Esophagus squamous epithelium (tissue), 4 donors: Measurements from ENCODE around the gene WSB2.

Experiments used
- POLR2A ChIP-seq, 4 donors: fragments of 450-650 bp; IDR thresholded peaks; one replicate each; pipeline ENCODE4 v1.6.1; 2017; ENCODE audit warnings: antibody characterized with exemption in 4 of 4, mild to moderate bottlenecking in 4 of 4, moderate library complexity in 3 of 4
- TF ChIP-seq, protein P1 (sequence below), 6 experiments: fragments of 450-650 bp in 4 of 6; fragments of 200-600 bp in 2 of 6; sonication (generic) in 2 of 6; IDR thresholded peaks; one replicate each; pipeline ENCODE4 v1.5.1; 2016 to 2019; ENCODE audit warnings: antibody characterized with exemption in 6 of 6, mild to moderate bottlenecking in 4 of 6, moderate library complexity in 4 of 6

DNA sequence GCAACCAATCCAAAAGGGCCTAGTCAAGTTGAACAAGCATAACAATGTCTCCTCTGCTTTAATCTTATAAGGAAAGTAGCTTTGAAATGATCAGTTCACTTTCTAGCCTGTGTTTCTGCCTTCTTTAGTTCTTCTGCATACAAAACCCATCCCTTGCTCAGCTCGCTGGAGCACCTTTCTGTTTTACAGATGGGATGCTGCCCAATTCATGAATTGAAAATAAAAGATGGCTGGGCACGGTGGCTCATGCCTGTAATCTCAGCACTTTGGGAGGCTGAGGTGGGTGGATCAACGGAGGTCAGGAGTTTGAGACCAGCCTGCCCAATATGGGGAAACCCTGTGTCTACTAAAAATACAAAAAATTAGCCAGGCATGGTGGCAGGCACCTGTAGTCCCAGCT, 49.0 kb downstream of the WSB2 start:
- TF ChIP-seq, protein P1, sequence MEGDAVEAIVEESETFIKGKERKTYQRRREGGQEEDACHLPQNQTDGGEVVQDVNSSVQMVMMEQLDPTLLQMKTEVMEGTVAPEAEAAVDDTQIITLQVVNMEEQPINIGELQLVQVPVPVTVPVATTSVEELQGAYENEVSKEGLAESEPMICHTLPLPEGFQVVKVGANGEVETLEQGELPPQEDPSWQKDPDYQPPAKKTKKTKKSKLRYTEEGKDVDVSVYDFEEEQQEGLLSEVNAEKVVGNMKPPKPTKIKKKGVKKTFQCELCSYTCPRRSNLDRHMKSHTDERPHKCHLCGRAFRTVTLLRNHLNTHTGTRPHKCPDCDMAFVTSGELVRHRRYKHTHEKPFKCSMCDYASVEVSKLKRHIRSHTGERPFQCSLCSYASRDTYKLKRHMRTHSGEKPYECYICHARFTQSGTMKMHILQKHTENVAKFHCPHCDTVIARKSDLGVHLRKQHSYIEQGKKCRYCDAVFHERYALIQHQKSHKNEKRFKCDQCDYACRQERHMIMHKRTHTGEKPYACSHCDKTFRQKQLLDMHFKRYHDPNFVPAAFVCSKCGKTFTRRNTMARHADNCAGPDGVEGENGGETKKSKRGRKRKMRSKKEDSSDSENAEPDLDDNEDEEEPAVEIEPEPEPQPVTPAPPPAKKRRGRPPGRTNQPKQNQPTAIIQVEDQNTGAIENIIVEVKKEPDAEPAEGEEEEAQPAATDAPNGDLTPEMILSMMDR (IDR thresholded peaks at IDR 0.05), result no peak
- TF ChIP-seq POLR2A (IDR thresholded peaks at IDR 0.05), result no peak
